ENCODE data around the gene RABAC1.

DNA sequence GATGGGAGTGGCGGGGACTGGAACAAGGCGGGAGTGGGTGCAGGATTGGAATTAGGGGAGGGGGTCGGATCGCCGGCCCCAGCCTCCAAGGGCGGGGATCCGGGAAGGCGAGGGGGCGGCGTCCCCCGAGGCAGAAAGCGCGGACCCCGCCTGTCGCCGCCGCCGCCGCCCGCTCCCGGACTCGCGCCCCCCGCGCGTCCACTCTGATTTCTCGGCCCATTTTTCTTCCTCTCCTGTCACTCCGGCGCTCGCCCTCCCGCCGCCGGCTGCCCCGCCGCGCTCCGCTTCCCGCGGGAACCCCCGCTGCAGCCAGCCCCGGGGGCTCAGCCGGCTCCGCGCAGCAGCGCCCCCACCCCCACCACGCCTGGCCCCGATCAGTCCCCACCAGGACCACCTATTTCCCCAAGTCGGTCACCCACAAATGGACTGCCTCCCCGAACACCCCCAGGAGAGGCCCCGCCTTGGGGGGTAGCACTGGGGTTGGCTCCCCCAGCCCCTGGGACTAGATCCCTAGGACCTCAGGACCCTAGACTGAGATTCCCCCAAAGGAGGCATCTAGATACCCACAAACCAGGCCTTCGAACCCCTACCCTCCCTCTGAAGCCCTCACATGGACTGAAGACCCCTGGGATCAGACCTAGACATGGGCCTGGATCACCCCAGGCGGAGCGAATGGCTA is 18.3 kb downstream of the RABAC1 start:
- TF ChIP-seq, protein P1, sequence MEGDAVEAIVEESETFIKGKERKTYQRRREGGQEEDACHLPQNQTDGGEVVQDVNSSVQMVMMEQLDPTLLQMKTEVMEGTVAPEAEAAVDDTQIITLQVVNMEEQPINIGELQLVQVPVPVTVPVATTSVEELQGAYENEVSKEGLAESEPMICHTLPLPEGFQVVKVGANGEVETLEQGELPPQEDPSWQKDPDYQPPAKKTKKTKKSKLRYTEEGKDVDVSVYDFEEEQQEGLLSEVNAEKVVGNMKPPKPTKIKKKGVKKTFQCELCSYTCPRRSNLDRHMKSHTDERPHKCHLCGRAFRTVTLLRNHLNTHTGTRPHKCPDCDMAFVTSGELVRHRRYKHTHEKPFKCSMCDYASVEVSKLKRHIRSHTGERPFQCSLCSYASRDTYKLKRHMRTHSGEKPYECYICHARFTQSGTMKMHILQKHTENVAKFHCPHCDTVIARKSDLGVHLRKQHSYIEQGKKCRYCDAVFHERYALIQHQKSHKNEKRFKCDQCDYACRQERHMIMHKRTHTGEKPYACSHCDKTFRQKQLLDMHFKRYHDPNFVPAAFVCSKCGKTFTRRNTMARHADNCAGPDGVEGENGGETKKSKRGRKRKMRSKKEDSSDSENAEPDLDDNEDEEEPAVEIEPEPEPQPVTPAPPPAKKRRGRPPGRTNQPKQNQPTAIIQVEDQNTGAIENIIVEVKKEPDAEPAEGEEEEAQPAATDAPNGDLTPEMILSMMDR (IDR thresholded peaks at IDR 0.05), result no peak
- no peak for TF ChIP-seq ZFX (IDR thresholded peaks at IDR 0.05; ENCODE audit: borderline replicate concordance)

Measured in 22Rv1 (cell line).